ENCODE results near the gene ZDHHC7.

The ZDHHC7 gene

GRCh38 chr16:84993926-84994325, 17.4 kb downstream of the ZDHHC7 start:
- DNase-seq (ENCODE audit: low read depth in 2 of 2), result no peak

GRCh38 chr16:84992717-84993075, 18.6 kb downstream of the ZDHHC7 start:
- no peak for DNase-seq (ENCODE audit: low read depth in 2 of 2)

GRCh38 chr16:84990782-84991181, 20.6 kb downstream of the ZDHHC7 start:
- no peak for DNase-seq (ENCODE audit: low read depth in 2 of 2)

GRCh38 chr16:84989749-84990620, 21.4 kb downstream of the ZDHHC7 start:
- DNase-seq (ENCODE audit: low read depth in 2 of 2), result no peak

- DNase-seq (ENCODE audit: low read depth in 2 of 2), result no peak
These were observed 22.8 kb downstream of the ZDHHC7 start for GRCh38 chr16:84988328-84989080.

GRCh38 chr16:84986879-84987278, 24.5 kb downstream of the ZDHHC7 start:
- DNase-seq (ENCODE audit: low read depth in 2 of 2), result no peak

GRCh38 chr16:84986102-84986501, 25.2 kb downstream of the ZDHHC7 start:
- DNase-seq (ENCODE audit: low read depth in 2 of 2), result no peak

GRCh38 chr16:84985079-84986065, 26.0 kb downstream of the ZDHHC7 start:
- no peak for DNase-seq (ENCODE audit: low read depth in 2 of 2)

- DNase-seq (ENCODE audit: low read depth in 2 of 2), result no peak
These were observed 28.9 kb downstream of the ZDHHC7 start for GRCh38 chr16:84982434-84982833.

- DNase-seq (ENCODE audit: low read depth in 2 of 2), result no peak
These were observed 31.8 kb downstream of the ZDHHC7 start for GRCh38 chr16:84979516-84979915.

GRCh38 chr16:84976644-84977400, 34.5 kb downstream of the ZDHHC7 start:
- DNase-seq (ENCODE audit: low read depth in 2 of 2), result no peak

GRCh38 chr16:84975522-84975921, 35.8 kb downstream of the ZDHHC7 start:
- no peak for DNase-seq (ENCODE audit: low read depth in 2 of 2)

- no peak for DNase-seq (ENCODE audit: low read depth in 2 of 2)
These were observed 36.3 kb downstream of the ZDHHC7 start for GRCh38 chr16:84975066-84975465.

GRCh38 chr16:84973776-84974523, 37.4 kb downstream of the ZDHHC7 start:
- DNase-seq (ENCODE audit: low read depth in 2 of 2), result no peak

GRCh38 chr16:84973236-84973635, 38.1 kb downstream of the ZDHHC7 start:
- DNase-seq (ENCODE audit: low read depth in 2 of 2), result no peak

- DNase-seq (ENCODE audit: low read depth in 2 of 2), result peak; percentile 36 to 47
These were observed 40.7 kb downstream of the ZDHHC7 start for GRCh38 chr16:84970447-84971127.

- no peak for DNase-seq (ENCODE audit: low read depth in 2 of 2)
These were observed 43.5 kb downstream of the ZDHHC7 start for GRCh38 chr16:84967828-84968227.

- no peak for DNase-seq (ENCODE audit: low read depth in 2 of 2)
These were observed 45.6 kb downstream of the ZDHHC7 start for GRCh38 chr16:84965428-84966415.
